22Rv1 (cell line): ENCODE results near the gene GPR155.

Experiments
- CTCF ChIP-seq: fragments of 450-650 bp; IDR thresholded peaks from 2 replicates; pipeline ENCODE4 v1.5.1; 2017; ENCODE audit warnings: mild to moderate bottlenecking
- ZFX ChIP-seq: fragments of 450-650 bp; IDR thresholded peaks from 2 replicates; pipeline ENCODE4 v1.6.1; 2017; ENCODE audit warnings: antibody characterized with exemption, borderline replicate concordance

- TF ChIP-seq CTCF (no peak), ZFX (no peak)
Observed at GRCh38 chr2:174454566-174454965, 32.3 kb downstream of the GPR155 start.
